Ishikawa (cell line): ENCODE results near the gene OSMR.
A peak's percentile ranks its signal among the peaks of the same experiment; 100 is the strongest.

Experiments
- CEBPB ChIP-seq: IDR thresholded peaks from 2 replicates; pipeline ENCODE4 v1.6.1; 2012
- CREB1 ChIP-seq: IDR thresholded peaks from 2 replicates; pipeline ENCODE4 v1.6.1; 2012; ENCODE audit warnings: low read depth
- EGR1 ChIP-seq: IDR thresholded peaks from 2 replicates; pipeline ENCODE4 v1.6.1; 2012
- EP300 ChIP-seq: IDR thresholded peaks from 2 replicates; pipeline ENCODE4 v1.6.1; 2012; ENCODE audit warnings: borderline replicate concordance
- FOXM1 ChIP-seq: IDR thresholded peaks from 2 replicates; pipeline ENCODE4 v1.6.1; 2012; ENCODE audit warnings: low read depth, borderline replicate concordance
- NFIC ChIP-seq: IDR thresholded peaks from 2 replicates; pipeline ENCODE4 v1.6.1; 2012
- RAD21 ChIP-seq: IDR thresholded peaks from 2 replicates; pipeline ENCODE4 v1.6.1; 2012; ENCODE audit warnings: low read depth
- REST ChIP-seq: IDR thresholded peaks from 2 replicates; pipeline ENCODE4 v1.6.1; 2012; ENCODE audit warnings: low read depth, mild to moderate bottlenecking
- TAF1 ChIP-seq: IDR thresholded peaks from 2 replicates; pipeline ENCODE4 v1.6.1; 2012; ENCODE audit warnings: low read depth, mild to moderate bottlenecking
- TCF12 ChIP-seq: IDR thresholded peaks from 2 replicates; pipeline ENCODE4 v1.6.1; 2012; ENCODE audit warnings: low read depth
- TEAD4 ChIP-seq: IDR thresholded peaks from 2 replicates; pipeline ENCODE4 v1.6.1; 2012
- YY1 ChIP-seq: IDR thresholded peaks from 2 replicates; pipeline ENCODE4 v1.6.1; 2012; ENCODE audit warnings: low read depth
- ZBTB7A ChIP-seq: IDR thresholded peaks from 2 replicates; pipeline ENCODE4 v1.6.1; 2012; ENCODE audit warnings: low read depth
- TF ChIP-seq, protein P1 (sequence below): IDR thresholded peaks from 2 replicates; pipeline ENCODE4 v1.6.1; 2012

OSMR gene

GRCh38 chr5:38916802-38917201 lies 71.0 kb downstream of the OSMR start:
- TF ChIP-seq YY1 (no peak), TAF1 (no peak), FOXM1 (no peak), ZBTB7A (no peak), TEAD4 (no peak), RAD21 (no peak), EP300 (no peak), EGR1 (no peak)

DNA sequence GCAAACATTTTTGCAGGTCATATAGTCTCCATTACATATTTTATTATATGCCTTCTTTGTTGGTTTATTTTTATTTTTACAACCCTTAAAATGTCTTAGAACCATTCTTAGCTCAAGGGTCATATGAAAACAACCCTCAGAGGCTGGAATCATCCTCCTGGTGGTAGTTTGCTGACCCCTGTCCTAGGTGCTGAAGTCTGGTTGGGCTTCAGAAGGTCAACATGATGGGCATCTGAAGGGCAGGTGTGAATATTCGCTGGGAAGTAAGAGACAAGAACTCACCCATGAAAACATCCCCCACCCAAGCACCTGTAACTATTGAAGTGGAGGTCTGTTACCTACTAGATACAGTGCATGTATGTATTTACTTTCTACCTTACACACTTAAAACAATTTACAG lies 75.4 kb downstream of the OSMR start:
- no peak for TF ChIP-seq RAD21
- TF ChIP-seq REST, result peak; percentile 86

DNA sequence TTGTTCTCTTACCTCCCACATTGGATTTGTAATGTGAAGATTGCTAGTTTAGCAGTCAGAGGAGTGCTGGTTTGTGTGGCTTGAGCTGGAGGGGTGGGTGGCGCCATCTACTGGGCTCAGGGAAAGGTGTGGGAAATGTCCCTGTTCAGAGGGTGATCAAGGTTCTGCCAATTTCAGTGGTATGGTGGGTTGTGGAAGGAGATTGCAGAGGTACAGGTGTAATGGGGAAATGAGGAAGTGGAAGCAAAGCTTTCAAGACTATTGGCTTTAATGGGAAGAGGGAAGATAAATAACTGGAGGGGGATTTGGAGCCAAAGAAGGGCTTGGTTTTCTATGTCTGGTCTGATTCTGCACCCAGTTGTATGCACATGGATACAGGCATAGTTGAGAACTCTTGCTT lies 76.4 kb downstream of the OSMR start:
- TF ChIP-seq RAD21 (peak; percentile 86), TEAD4 (no peak)

- no peak for TF ChIP-seq REST
Measured at GRCh38 chr5:38923661-38924451, 78.0 kb downstream of the OSMR start.

GRCh38 chr5:38925154-38925925 lies 79.5 kb downstream of the OSMR start:
- TF ChIP-seq YY1 (no peak), TAF1 (no peak), FOXM1 (no peak), NFIC (no peak), ZBTB7A (no peak), CEBPB (no peak), TCF12 (no peak), REST (no peak), CREB1 (no peak), EGR1 (no peak), TEAD4 (no peak), EP300 (no peak)
- TF ChIP-seq, protein P1, sequence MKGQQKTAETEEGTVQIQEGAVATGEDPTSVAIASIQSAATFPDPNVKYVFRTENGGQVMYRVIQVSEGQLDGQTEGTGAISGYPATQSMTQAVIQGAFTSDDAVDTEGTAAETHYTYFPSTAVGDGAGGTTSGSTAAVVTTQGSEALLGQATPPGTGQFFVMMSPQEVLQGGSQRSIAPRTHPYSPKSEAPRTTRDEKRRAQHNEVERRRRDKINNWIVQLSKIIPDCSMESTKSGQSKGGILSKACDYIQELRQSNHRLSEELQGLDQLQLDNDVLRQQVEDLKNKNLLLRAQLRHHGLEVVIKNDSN, result no peak

DNA sequence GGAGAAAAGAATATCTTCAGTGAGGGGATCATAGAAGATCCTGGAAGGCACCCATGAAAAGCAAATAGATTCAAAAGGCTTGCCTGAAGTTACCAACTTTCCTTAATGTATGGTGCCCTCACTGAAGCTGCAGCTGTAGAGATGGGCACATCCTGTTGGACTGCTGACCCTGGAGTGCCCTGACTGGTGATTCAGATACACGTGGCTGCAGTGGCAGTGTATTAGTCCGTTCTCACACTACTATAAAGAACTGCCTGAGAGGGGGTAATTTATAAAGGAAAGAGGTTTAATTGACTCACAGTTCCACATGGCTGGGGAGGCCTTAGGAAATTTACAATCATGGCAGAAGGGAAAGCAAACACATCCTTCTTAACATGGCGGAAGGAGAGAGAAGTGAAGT lies 80.3 kb downstream of the OSMR start:
- no peak for TF ChIP-seq TCF12
- TF ChIP-seq NFIC, result no peak
- no peak for TF ChIP-seq ZBTB7A
- no peak for TF ChIP-seq CEBPB
- TF ChIP-seq TAF1, result no peak
- TF ChIP-seq REST, result no peak
- no peak for TF ChIP-seq YY1
- TF ChIP-seq, protein P1, result no peak
- TF ChIP-seq FOXM1, result no peak
- TF ChIP-seq EP300, result no peak
